GM04503 (cell line): ENCODE results near the gene WNK2.

Source experiments
- DNase-seq: peaks from one replicate; pipeline ENCODE4 v3.0.0-alpha.2; 2012; ENCODE audit warnings: low read depth

WNK2 gene

GRCh38 chr9:93267091-93267541, 83.2 kb downstream of the WNK2 start:
- no peak for DNase-seq

- DNase-seq, result no peak
Observed at GRCh38 chr9:93267681-93268505, 84.0 kb downstream of the WNK2 start.

- no peak for DNase-seq
Observed at GRCh38 chr9:93268551-93269314, 84.8 kb downstream of the WNK2 start.

- DNase-seq, result no peak
Observed at GRCh38 chr9:93270976-93271375, 87.0 kb downstream of the WNK2 start.

- no peak for DNase-seq
Observed at GRCh38 chr9:93276973-93277372, 93.0 kb downstream of the WNK2 start.

GRCh38 chr9:93278144-93278543, 94.2 kb downstream of the WNK2 start:
- no peak for DNase-seq

- DNase-seq, result no peak
Observed at GRCh38 chr9:93280661-93281259, 96.8 kb downstream of the WNK2 start.

GRCh38 chr9:93286252-93287188, 102.6 kb downstream of the WNK2 start:
- DNase-seq, result no peak

GRCh38 chr9:93287189-93287552, 103.2 kb downstream of the WNK2 start:
- DNase-seq, result no peak

GRCh38 chr9:93287593-93287992, 103.7 kb downstream of the WNK2 start:
- no peak for DNase-seq

GRCh38 chr9:93288341-93288740, 104.4 kb downstream of the WNK2 start:
- no peak for DNase-seq

GRCh38 chr9:93288891-93289883, 105.2 kb downstream of the WNK2 start:
- no peak for DNase-seq

GRCh38 chr9:93290495-93291434, 106.8 kb downstream of the WNK2 start:
- no peak for DNase-seq

GRCh38 chr9:93291536-93292287, 107.8 kb downstream of the WNK2 start:
- DNase-seq, result no peak

- no peak for DNase-seq
Observed at GRCh38 chr9:93292288-93292615, 108.3 kb downstream of the WNK2 start.

GRCh38 chr9:93292664-93293328, 108.9 kb downstream of the WNK2 start:
- no peak for DNase-seq

GRCh38 chr9:93294011-93294410, 110.1 kb downstream of the WNK2 start:
- no peak for DNase-seq

- DNase-seq, result no peak
Observed at GRCh38 chr9:93295031-93295430, 111.1 kb downstream of the WNK2 start.
